GM19372 (cell line): ENCODE results near the gene FBXO7.

Source experiments
- ATAC-seq: cut with Tn5 transposase; IDR thresholded peaks from one replicate; pipeline ENCODE4 v1.9.1; 2021; ENCODE audit warnings: mild to moderate bottlenecking, low read depth, moderate library complexity; ENCODE audit not compliant: unreplicated experiment

Gene FBXO7

GRCh38 chr22:32548039-32548438, 73.4 kb downstream of the FBXO7 start:
- no peak for ATAC-seq
